AG04449 (cell line): ENCODE results near the gene DOP1B.

Source experiments
- CTCF ChIA-PET: fragments of 350-600 bp; formaldehyde crosslinking; extraction: SDS; loops from one replicate; lab custom pipeline; 2021; ENCODE audit warnings: antibody characterized with exemption; lab: Yijun Ruan, JAX
- POLR2A ChIA-PET: fragments of 400-600, 350-600 bp; formaldehyde crosslinking; extraction: SDS; loops from one replicate; lab custom pipeline; 2020; ENCODE audit warnings: antibody characterized with exemption, inconsistent platforms; lab: Yijun Ruan, JAX
- DNase-seq: peaks from one replicate; pipeline ENCODE4 v3.0.0-alpha.2; 2010; ENCODE audit warnings: low read depth, low spot score
- H3K4me3 ChIP-seq: 2 replicates; pipeline ENCODE4 v1.5.1; 2011; ENCODE audit warnings: low read depth, mild to moderate bottlenecking, control low read depth, low read length
- CTCF ChIP-seq: IDR thresholded peaks from one replicate; pipeline ENCODE4 v1.5.1; 2011; ENCODE audit warnings: mild to moderate bottlenecking, moderate library complexity, low read length, control low read depth, inconsistent platforms; ENCODE audit not compliant: insufficient read depth; ENCODE audit errors: missing control alignments

DOP1B gene

GRCh38 chr21:36156815-36157670 is at the start of gene DOP1B:
Gene DOP1B (plus strand): TSS chr21:36156824. CDS start chr21:36164734, 7,910 bp downstream.
- DNase-seq = no peak
- POLR2A ChIA-PET = interaction anchor here (0.7 to 1.1 kb wide), 2 partner anchors 78 to 163 kb away, joined by 3 read pairs; no protein-coding TSS in a partner anchor
- H3K4me3 ChIP-seq = peak within 1 kb of the TSS; percentile 85
- TF ChIP-seq CTCF = no peak
- CTCF ChIA-PET = no interaction called here

GRCh38 chr21:36109868-36110267 is 46.8 kb upstream of the DOP1B start:
- H3K4me3 ChIP-seq = no peak overlapping the region
- POLR2A ChIA-PET = no interaction called here
- no peak for DNase-seq
- CTCF ChIA-PET = interaction anchor here (1.0 to 10.3 kb wide), 5 partner anchors 9 to 16 kb away, joined by 3 to 100 read pairs (median 3); no protein-coding TSS in a partner anchor
- no peak for TF ChIP-seq CTCF

- no peak for TF ChIP-seq CTCF
- no peak overlapping the region for H3K4me3 ChIP-seq
- POLR2A ChIA-PET = no interaction called here
- CTCF ChIA-PET = interaction anchor here (0.9 to 10.3 kb wide), 7 partner anchors 10 to 89 kb away, joined by 3 to 100 read pairs (median 4); no protein-coding TSS in a partner anchor
- no peak for DNase-seq
These were observed 45.4 kb upstream of the DOP1B start for GRCh38 chr21:36111238-36111637.

- POLR2A ChIA-PET = interaction anchor here (0.6 kb wide), 1 partner anchor 133 kb away, joined by 3 read pairs; no protein-coding TSS in a partner anchor
- no peak for DNase-seq
These were observed 42.8 kb upstream of the DOP1B start for GRCh38 chr21:36113647-36114428.

GRCh38 chr21:36115138-36115730 is 41.4 kb upstream of the DOP1B start:
- no peak for TF ChIP-seq CTCF
- ChIA-PET POLR2A (no interaction called here), CTCF (interaction anchor here (1.1 to 10.3 kb wide), 4 partner anchors 10 to 42 kb away, joined by 3 to 100 read pairs (median 4); no protein-coding TSS in a partner anchor)
- no peak overlapping the region for H3K4me3 ChIP-seq
- no peak for DNase-seq

More at GRCh38 chr21:36113647-36114428, 42.8 kb upstream of the DOP1B start:
- CTCF ChIA-PET = interaction anchor here (0.7 to 10.3 kb wide), 14 partner anchors 10 to 498 kb away, joined by 3 to 100 read pairs (median 6); partner anchors contain the start of genes CBR1 and SETD4
- no peak for TF ChIP-seq CTCF
- H3K4me3 ChIP-seq = no peak overlapping the region
